GM12864 (cell line): ENCODE results near the gene TBC1D22B.

ENCODE experiments used
- DNase-seq: peaks from one replicate; pipeline ENCODE4 v3.0.0-alpha.2; 2011; ENCODE audit warnings: low read depth
- H3K4me3 ChIP-seq: 2 replicates; pipeline ENCODE4 v1.5.1; 2011; ENCODE audit warnings: mild to moderate bottlenecking, low read depth, low read length, control low read depth
- TF ChIP-seq, protein P1 (sequence below): IDR thresholded peaks from 2 replicates; pipeline ENCODE4 v1.5.1; 2011; ENCODE audit warnings: low read depth, mild to moderate bottlenecking, moderate library complexity, low read length, control low read depth, inconsistent platforms; ENCODE audit errors: missing control alignments

TBC1D22B gene

DNA sequence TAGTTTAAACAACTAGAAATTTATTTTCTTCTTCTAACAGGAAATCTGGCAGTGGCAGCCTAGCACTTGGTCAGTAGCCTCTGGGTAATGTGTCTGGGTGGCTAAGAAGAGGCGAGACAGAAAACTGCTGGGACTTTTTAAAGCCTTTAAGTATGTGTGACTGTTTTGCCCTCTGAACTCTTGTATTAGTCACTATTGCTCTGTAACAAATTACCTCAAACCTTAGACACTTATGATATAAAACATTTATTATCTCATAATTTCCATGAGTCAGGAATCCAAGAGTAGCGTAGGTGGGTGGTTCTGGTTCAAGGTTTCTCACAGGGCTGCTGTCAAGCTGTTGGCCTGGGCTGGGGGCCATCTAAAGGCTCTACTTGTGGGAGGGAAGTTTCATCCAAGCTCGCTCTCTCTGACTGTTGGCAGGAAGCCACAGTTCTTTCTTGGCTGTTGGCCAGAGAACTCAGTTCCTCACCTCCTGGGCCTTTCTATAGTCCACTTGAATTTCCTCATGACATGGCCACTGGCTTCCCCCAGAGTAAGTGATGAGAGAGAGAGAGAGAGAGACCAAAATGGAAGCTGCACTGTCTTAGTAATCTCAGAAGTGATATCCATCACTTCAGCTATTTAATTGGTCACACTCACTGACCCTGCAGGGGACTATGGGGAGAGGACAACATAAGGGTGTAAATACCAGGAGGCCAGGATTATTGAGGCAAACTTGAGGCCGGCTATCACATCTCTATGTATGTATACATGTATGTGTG is 17.4 kb upstream of the TBC1D22B start:
- no peak for DNase-seq
- TF ChIP-seq, protein P1, sequence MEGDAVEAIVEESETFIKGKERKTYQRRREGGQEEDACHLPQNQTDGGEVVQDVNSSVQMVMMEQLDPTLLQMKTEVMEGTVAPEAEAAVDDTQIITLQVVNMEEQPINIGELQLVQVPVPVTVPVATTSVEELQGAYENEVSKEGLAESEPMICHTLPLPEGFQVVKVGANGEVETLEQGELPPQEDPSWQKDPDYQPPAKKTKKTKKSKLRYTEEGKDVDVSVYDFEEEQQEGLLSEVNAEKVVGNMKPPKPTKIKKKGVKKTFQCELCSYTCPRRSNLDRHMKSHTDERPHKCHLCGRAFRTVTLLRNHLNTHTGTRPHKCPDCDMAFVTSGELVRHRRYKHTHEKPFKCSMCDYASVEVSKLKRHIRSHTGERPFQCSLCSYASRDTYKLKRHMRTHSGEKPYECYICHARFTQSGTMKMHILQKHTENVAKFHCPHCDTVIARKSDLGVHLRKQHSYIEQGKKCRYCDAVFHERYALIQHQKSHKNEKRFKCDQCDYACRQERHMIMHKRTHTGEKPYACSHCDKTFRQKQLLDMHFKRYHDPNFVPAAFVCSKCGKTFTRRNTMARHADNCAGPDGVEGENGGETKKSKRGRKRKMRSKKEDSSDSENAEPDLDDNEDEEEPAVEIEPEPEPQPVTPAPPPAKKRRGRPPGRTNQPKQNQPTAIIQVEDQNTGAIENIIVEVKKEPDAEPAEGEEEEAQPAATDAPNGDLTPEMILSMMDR: no peak
- H3K4me3 ChIP-seq: no peak overlapping the region

- no peak overlapping the region for H3K4me3 ChIP-seq
- TF ChIP-seq, protein P1: no peak
- DNase-seq: no peak
Measured at GRCh38 chr6:37241131-37241530, 16.4 kb upstream of the TBC1D22B start.

DNA sequence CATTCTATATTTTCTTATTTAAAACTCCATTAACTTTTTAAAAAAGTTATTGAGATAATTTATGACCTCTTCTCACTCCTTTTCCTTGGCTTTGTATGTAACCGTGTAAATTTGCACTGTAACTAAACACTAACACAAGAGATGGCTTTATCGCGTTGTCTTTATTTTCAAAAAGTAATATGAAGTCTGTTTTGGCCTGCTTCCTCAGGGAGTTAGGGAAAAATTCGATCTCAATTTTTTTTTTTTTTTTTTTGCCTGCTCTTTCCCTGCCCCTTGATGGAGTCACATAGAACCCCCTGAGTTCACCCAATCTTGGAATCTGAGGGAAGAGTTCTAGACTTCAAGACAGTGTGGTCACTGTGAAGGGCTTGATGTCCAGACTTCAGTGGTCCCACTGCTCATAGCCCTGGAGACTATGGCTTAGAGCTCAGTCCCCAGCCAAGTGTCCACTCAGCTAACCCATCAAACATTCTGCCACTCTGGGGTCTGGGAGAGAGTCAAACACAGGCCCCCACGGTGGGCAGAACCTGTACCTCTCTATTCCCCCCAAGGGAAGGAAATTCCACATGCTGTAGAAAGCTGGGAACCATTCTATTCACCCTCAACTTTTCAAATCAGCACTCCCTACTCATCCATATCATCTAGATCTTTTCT is 15.7 kb upstream of the TBC1D22B start:
- DNase-seq: no peak
- H3K4me3 ChIP-seq: no peak overlapping the region
- TF ChIP-seq, protein P1: no peak

DNA sequence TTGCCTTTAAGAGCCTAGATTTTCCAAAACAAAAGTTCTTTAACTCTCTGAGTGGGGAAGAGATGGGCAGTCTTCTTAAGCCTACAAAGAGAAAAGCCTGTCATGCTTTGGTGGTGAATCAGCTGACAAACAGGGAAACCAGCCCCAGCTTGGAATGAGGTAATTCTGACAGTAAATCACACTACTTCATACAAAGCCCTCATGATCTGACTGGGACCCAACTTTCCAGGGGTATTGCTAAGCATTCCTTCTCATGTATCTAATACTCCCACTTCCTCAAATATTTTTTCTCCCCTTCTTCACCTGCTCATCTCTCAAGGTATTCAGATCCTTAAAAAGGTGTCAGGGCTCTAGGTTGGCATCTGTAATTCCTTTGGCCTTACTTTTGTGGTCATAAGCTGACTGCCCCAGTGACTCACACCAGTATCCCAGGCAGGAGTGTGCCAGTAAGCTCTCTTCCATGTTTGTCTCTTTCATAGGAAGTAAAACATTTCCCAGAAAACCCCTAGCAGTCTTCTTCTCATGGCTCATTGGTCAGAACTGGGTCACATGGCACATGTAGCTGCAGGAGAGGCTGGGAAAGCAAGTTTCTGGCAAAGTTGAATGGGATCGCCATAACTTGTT is 15.0 kb upstream of the TBC1D22B start:
- no peak overlapping the region for H3K4me3 ChIP-seq
- no peak for DNase-seq
- TF ChIP-seq, protein P1: no peak

DNA sequence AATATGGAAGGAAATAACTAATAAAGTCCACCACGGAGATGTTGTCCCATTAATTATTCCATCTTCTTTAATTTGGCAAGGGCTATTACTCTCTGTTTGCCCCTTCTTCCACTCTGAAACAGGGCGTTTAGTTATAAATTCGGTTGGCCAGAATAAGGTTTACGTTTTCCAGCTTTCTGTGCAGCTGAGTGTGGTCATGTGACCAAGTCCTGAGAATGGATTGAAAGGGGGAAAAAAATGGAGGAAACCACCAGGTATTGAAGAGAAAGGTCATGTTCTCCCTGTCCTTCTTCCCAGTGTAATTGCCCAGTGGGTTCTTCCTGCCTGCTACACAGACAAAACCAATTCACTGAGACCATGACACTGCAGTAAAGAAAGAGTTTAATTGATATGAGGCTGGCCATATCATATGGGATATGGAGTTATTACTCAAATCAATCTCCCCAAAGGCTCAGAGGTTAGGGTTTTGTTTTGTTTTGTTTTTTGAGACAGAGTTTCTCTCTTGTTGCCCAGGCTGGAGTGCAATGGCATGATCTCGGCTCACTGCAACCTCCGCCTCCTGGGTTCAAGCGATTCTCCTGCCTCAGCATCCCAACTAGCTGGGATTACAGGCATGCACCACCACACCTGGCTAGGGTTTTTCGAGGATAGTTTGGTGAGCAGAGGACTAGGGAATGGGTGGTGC is 14.3 kb upstream of the TBC1D22B start:
- TF ChIP-seq, protein P1: no peak
- no peak for DNase-seq
- no peak overlapping the region for H3K4me3 ChIP-seq

DNA sequence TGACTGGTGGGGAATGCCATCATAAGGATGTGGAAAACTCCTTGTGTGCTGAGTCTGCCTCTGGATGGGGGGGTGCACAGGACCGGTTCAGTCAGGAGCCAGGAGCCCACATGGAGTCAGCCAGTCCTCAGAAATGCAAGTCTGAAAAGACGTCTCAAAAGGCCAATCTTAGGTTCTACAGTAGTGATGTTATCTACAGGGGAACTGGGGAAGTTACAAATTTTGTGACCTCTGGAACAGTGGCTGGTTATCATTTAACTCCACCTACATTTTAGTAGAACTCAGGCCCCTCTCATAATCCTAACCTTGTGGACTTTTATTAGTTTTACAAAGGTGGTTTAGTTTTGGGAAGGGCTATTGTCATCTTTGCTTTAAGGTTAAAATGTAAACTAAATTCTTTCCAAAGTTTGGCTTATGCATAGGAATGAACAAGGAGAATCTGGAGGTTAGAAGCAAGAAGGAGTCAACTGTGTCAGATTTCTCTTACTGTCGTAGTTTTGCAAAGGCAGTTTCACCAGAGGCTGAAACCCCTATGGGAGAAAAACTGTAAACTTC is 13.7 kb upstream of the TBC1D22B start:
- TF ChIP-seq, protein P1: no peak
- no peak for DNase-seq

More for the DNA sequence above, 13.7 kb upstream of the TBC1D22B start:
- no peak overlapping the region for H3K4me3 ChIP-seq
